NCI-H526 (cell line): ENCODE results near the gene NLRP7.
"Not testable (repeated sequence)": the region's sequence is repeated elsewhere in the genome, so short reads cannot be mapped to it uniquely, and the experiment has no call there.

Experiments used
- DNase-seq, 2 experiments: peaks; one replicate each; lab custom pipeline; 2025; lab: John Stamatoyannopoulos, UW

Gene NLRP7

GRCh38 chr19:54947381-54947780, at the start of gene NLRP7:
TSS of gene NLRP7 (minus strand) at chr19:54947530.
- no peak for DNase-seq

GRCh38 chr19:54995561-54995960, 48.2 kb upstream of the NLRP7 start:
- no peak for DNase-seq

GRCh38 chr19:54989531-54989930, 42.2 kb upstream of the NLRP7 start:
- DNase-seq = not testable (repeated sequence)

- not testable (repeated sequence) for DNase-seq
These were observed 35.2 kb upstream of the NLRP7 start for GRCh38 chr19:54982562-54982961.

- not testable (repeated sequence) for DNase-seq
These were observed 26.1 kb upstream of the NLRP7 start for GRCh38 chr19:54973229-54974090.

GRCh38 chr19:54971446-54971845, 24.1 kb upstream of the NLRP7 start:
- DNase-seq = not testable (repeated sequence)

- no peak for DNase-seq
These were observed 22.3 kb upstream of the NLRP7 start for GRCh38 chr19:54969647-54970046.

- DNase-seq = peak; percentile 66 to 75
These were observed 20.3 kb upstream of the NLRP7 start for GRCh38 chr19:54967611-54968010.

- DNase-seq = not testable (repeated sequence)
These were observed 17.7 kb upstream of the NLRP7 start for GRCh38 chr19:54965055-54965454.

GRCh38 chr19:54959840-54960239, 12.5 kb upstream of the NLRP7 start:
- DNase-seq = no peak

GRCh38 chr19:54955376-54955775, 8.0 kb upstream of the NLRP7 start:
- no peak for DNase-seq

GRCh38 chr19:54953345-54953713, 6.0 kb upstream of the NLRP7 start:
- DNase-seq = not testable (repeated sequence)

- no peak for DNase-seq
These were observed 5.4 kb upstream of the NLRP7 start for GRCh38 chr19:54952591-54953344.

- not testable (repeated sequence) for DNase-seq
These were observed 3.2 kb upstream of the NLRP7 start for GRCh38 chr19:54950580-54950979.

- no peak for DNase-seq
These were observed 2.1 kb upstream of the NLRP7 start for GRCh38 chr19:54949412-54949811.

- not testable (repeated sequence) for DNase-seq
These were observed 3.5 kb downstream of the NLRP7 start for GRCh38 chr19:54943772-54944361.

- not testable (repeated sequence) for DNase-seq
These were observed 7.8 kb downstream of the NLRP7 start for GRCh38 chr19:54939538-54939937.

GRCh38 chr19:54938906-54939305, 8.4 kb downstream of the NLRP7 start:
- no peak for DNase-seq

GRCh38 chr19:54937926-54938325, 9.4 kb downstream of the NLRP7 start:
- DNase-seq = no peak

- no peak for DNase-seq
These were observed 19.0 kb downstream of the NLRP7 start for GRCh38 chr19:54928299-54928698.

- DNase-seq = no peak
These were observed 24.1 kb downstream of the NLRP7 start for GRCh38 chr19:54923276-54923675.

- DNase-seq = no peak
These were observed 26.2 kb downstream of the NLRP7 start for GRCh38 chr19:54921082-54921481.
